ENCODE measurements around the gene TECTB.

DNA sequence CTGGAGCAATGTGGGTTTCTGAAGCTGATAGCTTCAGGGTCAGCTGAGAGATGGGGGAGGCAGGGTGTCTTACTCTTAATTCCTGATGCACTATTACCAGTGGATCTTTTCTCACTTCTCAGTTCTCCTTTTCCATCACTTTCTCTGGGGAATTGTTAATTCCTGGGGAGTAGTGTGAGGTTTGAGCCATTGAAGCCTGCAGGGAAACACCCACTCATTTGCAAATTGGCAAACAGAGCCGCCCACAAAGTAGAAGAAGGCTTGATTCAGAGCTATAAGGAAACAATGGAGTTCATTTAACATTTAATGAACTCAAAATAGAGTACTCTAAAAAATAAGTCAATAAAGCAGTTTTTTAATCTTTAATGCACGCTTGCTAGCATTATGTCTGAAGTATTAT lies 4.3 kb upstream of the TECTB start:
- TF ChIP-seq, protein P1, sequence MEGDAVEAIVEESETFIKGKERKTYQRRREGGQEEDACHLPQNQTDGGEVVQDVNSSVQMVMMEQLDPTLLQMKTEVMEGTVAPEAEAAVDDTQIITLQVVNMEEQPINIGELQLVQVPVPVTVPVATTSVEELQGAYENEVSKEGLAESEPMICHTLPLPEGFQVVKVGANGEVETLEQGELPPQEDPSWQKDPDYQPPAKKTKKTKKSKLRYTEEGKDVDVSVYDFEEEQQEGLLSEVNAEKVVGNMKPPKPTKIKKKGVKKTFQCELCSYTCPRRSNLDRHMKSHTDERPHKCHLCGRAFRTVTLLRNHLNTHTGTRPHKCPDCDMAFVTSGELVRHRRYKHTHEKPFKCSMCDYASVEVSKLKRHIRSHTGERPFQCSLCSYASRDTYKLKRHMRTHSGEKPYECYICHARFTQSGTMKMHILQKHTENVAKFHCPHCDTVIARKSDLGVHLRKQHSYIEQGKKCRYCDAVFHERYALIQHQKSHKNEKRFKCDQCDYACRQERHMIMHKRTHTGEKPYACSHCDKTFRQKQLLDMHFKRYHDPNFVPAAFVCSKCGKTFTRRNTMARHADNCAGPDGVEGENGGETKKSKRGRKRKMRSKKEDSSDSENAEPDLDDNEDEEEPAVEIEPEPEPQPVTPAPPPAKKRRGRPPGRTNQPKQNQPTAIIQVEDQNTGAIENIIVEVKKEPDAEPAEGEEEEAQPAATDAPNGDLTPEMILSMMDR (IDR thresholded peaks at IDR 0.05 in 4 of 5, conservative IDR thresholded peaks at IDR 0.05 in 1 of 5): no peak
- TF ChIP-seq POLR2A (IDR thresholded peaks at IDR 0.05): no peak
